ENCODE measurements around the gene AANAT. TPM values are rescaled to one million over a fixed set of nuclear protein-coding genes. Genes with fewer than 3 reads are reported as not detected.
A peak's percentile ranks its signal among the peaks of the same experiment; 100 is the strongest.

Gene AANAT
- total RNA-seq, 3 donors from 2014 or later (not counting 1 experiment from before 2014, with no cell fraction given) = 0.28 to 0.50 TPM; not detected in 1

- Histone ChIP-seq H3K9me3 (ENCODE audit: control insufficient read depth, insufficient read depth, low read length) (no peaks in the 10 kb centered on the region), H3K4me1 (ENCODE audit: control insufficient read depth, insufficient read depth, low read length) (peaks cover 19% of the 10 kb centered on the region), H3K27me3 (ENCODE audit: control insufficient read depth, insufficient read depth, low read length) (no peaks in the 10 kb centered on the region), H3K27ac (ENCODE audit: low read length) (no peak overlapping the region), H3K4me3 (ENCODE audit: low read length) (peak overlapping the region; percentile 45), H3K36me3 (ENCODE audit: control insufficient read depth, insufficient read depth, low read length) (no peaks in the 10 kb centered on the region)
- H3K27me3 Mint-ChIP-seq (ENCODE audit: low read depth in 2 of 2) = no peaks in the 10 kb centered on the region
- WGBS (ENCODE audit: insufficient coverage) = 1% methylated on average over 29 of the region's 29 CpGs
- intact Hi-C loops (cut with micrococcal nuclease) = loop anchor here (5.0 kb wide), 1 partner anchor 100 kb away; the partner anchor contains the start of gene PRPSAP1
- H3K4me1 Mint-ChIP-seq = peaks cover 34 to 38% of the 10 kb centered on the region in 2 donors
- no peak for TF ChIP-seq CTCF (IDR thresholded peaks at IDR 0.05)
- no peaks in the 10 kb centered on the region for H3K36me3 Mint-ChIP-seq
- H3K27ac Mint-ChIP-seq = peak overlapping the region; percentile 21 to 90
- peak overlapping the region; percentile 85 for H3K4me3 Mint-ChIP-seq
- peak; percentile 11 to 40 (median 18) for ATAC-seq
- peak in 1 of 2 donors; percentile 47 for DNase-seq
- H3K9me3 Mint-ChIP-seq = no peaks in the 10 kb centered on the region
These were observed 15.2 kb upstream of the AANAT start for GRCh38 chr17:76452127-76452659.

GRCh38 chr17:76452660-76453430 lies 14.6 kb upstream of the AANAT start, which contains the start of gene UBE2O:
Gene UBE2O (minus strand): TSS chr17:76453152. CDS start chr17:76453141, 11 bp downstream.
- peak; percentile 96 to 98 (median 96) for ATAC-seq
- H3K27ac Mint-ChIP-seq = peak within 1 kb of the TSS; percentile 89 to 90
- peak; percentile 95 to 96 for DNase-seq
- peak; percentile 62 for TF ChIP-seq CTCF (IDR thresholded peaks at IDR 0.05)
- Histone ChIP-seq H3K4me1 (ENCODE audit: control insufficient read depth, insufficient read depth, low read length) (peaks cover 19% of the 10 kb centered on the region), H3K27me3 (ENCODE audit: control insufficient read depth, insufficient read depth, low read length) (no peaks in the 10 kb centered on the region), H3K4me3 (ENCODE audit: low read length) (peak within 1 kb of the TSS; percentile 45), H3K27ac (ENCODE audit: low read length) (peak within 1 kb of the TSS; percentile 39), H3K9me3 (ENCODE audit: control insufficient read depth, insufficient read depth, low read length) (no peaks in the 10 kb centered on the region), H3K36me3 (ENCODE audit: control insufficient read depth, insufficient read depth, low read length) (no peaks in the 10 kb centered on the region)
- H3K4me1 Mint-ChIP-seq = peaks cover 30 to 31% of the 10 kb centered on the region in 2 donors
- no peaks in the 10 kb centered on the region for H3K27me3 Mint-ChIP-seq (ENCODE audit: low read depth in 2 of 2)
- no peaks in the 10 kb centered on the region for H3K36me3 Mint-ChIP-seq
- under 1% methylated on average over 101 of the region's 101 CpGs for WGBS (ENCODE audit: insufficient coverage)
- H3K9me3 Mint-ChIP-seq = no peaks in the 10 kb centered on the region
- H3K4me3 Mint-ChIP-seq = peak within 1 kb of the TSS; percentile 85
- intact Hi-C loops (cut with micrococcal nuclease) = loop anchor here (5.0 kb wide), 1 partner anchor 101 kb away; the partner anchor contains the start of gene PRPSAP1

- no peak for DNase-seq
- H3K27ac ChIP-seq (ENCODE audit: low read length) = peak overlapping the region; percentile 39
- TF ChIP-seq CTCF (IDR thresholded peaks at IDR 0.05) = no peak
- Mint-ChIP-seq H3K4me3 (peak overlapping the region; percentile 85), H3K27ac (peak overlapping the region; percentile 89 to 90), H3K27me3 (ENCODE audit: low read depth in 2 of 2) (no peaks in the 10 kb centered on the region), H3K36me3 (no peaks in the 10 kb centered on the region), H3K4me1 (peaks cover 25 to 29% of the 10 kb centered on the region in 2 donors), H3K9me3 (no peaks in the 10 kb centered on the region)
- H3K4me1 ChIP-seq (ENCODE audit: control insufficient read depth, insufficient read depth, low read length) = peaks cover 19% of the 10 kb centered on the region
- H3K36me3 ChIP-seq (ENCODE audit: control insufficient read depth, insufficient read depth, low read length) = no peaks in the 10 kb centered on the region
- H3K4me3 ChIP-seq (ENCODE audit: low read length) = no peak overlapping the region
- 48% methylated on average over 5 of the region's 6 CpGs for WGBS (ENCODE audit: insufficient coverage)
- no peaks in the 10 kb centered on the region for H3K9me3 ChIP-seq (ENCODE audit: control insufficient read depth, insufficient read depth, low read length)
- no peaks in the 10 kb centered on the region for H3K27me3 ChIP-seq (ENCODE audit: control insufficient read depth, insufficient read depth, low read length)
- no peak for ATAC-seq
- intact Hi-C loops (cut with micrococcal nuclease) = loop anchor here (5.0 kb wide), 1 partner anchor 101 kb away; the partner anchor contains the start of gene PRPSAP1
These were observed 14.0 kb upstream of the AANAT start for GRCh38 chr17:76453431-76453743.
